Measurements from ENCODE around the gene DYNC2H1.

DYNC2H1 gene

DNA sequence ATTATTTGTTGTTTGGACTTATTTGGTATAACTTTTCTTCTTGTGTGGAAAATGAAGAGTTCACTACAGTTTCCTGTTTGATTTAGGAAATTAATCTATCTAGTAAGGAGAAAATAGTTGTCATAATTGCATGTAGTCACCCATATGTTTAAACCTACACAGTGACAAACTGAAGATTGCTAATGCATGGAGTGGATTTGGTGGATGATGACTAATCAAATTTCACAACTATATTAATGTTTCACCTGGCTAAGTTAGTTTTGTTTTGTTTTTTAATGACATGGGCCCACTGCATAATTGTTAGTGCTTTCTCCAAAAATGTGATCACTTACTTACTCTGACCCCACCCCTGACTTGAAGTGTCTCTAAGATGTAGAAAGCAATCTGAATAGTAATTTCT is 170.6 kb downstream of the DYNC2H1 start:
- TF ChIP-seq CTCF (IDR thresholded peaks at IDR 0.05), result no peak
- Histone ChIP-seq H3K4me1 (ENCODE audit: control insufficient read depth in 1 of 2, insufficient read depth in 1 of 2, low read depth in 1 of 2, low read length in 1 of 2) (no peaks in the 10 kb centered on the region), H3K27me3 (no peaks in the 10 kb centered on the region), H3K4me3 (ENCODE audit: low read depth in 1 of 2, low read length in 1 of 2) (no peak overlapping the region), H3K9me3 (no peaks in the 10 kb centered on the region), H3K27ac (no peak overlapping the region), H3K36me3 (no peaks in the 10 kb centered on the region)

GRCh38 chr11:103281301-103281700 is 172.1 kb downstream of the DYNC2H1 start:
- Histone ChIP-seq H3K9me3 (no peaks in the 10 kb centered on the region), H3K27ac (no peak overlapping the region), H3K4me1 (ENCODE audit: control insufficient read depth in 1 of 2, insufficient read depth in 1 of 2, low read depth in 1 of 2, low read length in 1 of 2) (no peaks in the 10 kb centered on the region), H3K27me3 (no peaks in the 10 kb centered on the region), H3K4me3 (ENCODE audit: low read depth in 1 of 2, low read length in 1 of 2) (no peak overlapping the region), H3K36me3 (no peaks in the 10 kb centered on the region)
- TF ChIP-seq CTCF (IDR thresholded peaks at IDR 0.05), result no peak

- Histone ChIP-seq H3K4me3 (ENCODE audit: low read depth in 1 of 2, low read length in 1 of 2) (no peak overlapping the region), H3K27ac (no peak overlapping the region), H3K9me3 (no peaks in the 10 kb centered on the region), H3K4me1 (ENCODE audit: control insufficient read depth in 1 of 2, insufficient read depth in 1 of 2, low read depth in 1 of 2, low read length in 1 of 2) (no peaks in the 10 kb centered on the region), H3K36me3 (no peaks in the 10 kb centered on the region), H3K27me3 (no peaks in the 10 kb centered on the region)
- no peak for TF ChIP-seq CTCF (IDR thresholded peaks at IDR 0.05)
Measured at GRCh38 chr11:103284260-103284659, 175.0 kb downstream of the DYNC2H1 start.

- Histone ChIP-seq H3K4me3 (ENCODE audit: low read depth in 1 of 2, low read length in 1 of 2) (no peak overlapping the region), H3K27ac (no peak overlapping the region), H3K9me3 (peaks cover 3% of the 10 kb centered on the region), H3K4me1 (ENCODE audit: control insufficient read depth in 1 of 2, insufficient read depth in 1 of 2, low read depth in 1 of 2, low read length in 1 of 2) (no peaks in the 10 kb centered on the region), H3K27me3 (no peaks in the 10 kb centered on the region), H3K36me3 (no peaks in the 10 kb centered on the region)
- no peak for TF ChIP-seq CTCF (IDR thresholded peaks at IDR 0.05)
Measured at GRCh38 chr11:103294516-103294915, 185.3 kb downstream of the DYNC2H1 start.

DNA sequence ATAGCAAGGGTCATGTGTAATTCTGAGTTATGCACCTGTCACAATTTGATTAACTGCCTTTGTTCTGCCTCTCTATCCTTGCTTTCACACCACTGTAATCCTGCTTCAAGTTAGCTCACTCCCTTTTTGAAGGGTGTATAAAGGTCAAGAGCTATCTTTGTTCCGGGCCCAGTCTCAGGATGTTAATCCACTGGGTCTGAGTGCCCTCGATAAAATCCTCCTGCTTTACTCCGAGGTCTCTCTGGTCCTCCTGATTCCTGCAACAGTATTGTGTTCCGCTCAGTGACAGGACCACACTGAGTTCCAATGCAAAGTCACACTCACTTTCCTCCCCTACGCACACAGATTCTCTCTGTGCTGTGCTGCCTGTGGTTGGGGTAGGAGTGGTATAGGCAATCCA is 186.5 kb downstream of the DYNC2H1 start:
- H3K36me3 ChIP-seq, result no peaks in the 10 kb centered on the region
- no peaks in the 10 kb centered on the region for H3K27me3 ChIP-seq
- H3K4me3 ChIP-seq (ENCODE audit: low read depth in 1 of 2, low read length in 1 of 2), result no peak overlapping the region
- TF ChIP-seq CTCF (IDR thresholded peaks at IDR 0.05), result no peak
- H3K4me1 ChIP-seq (ENCODE audit: control insufficient read depth in 1 of 2, insufficient read depth in 1 of 2, low read depth in 1 of 2, low read length in 1 of 2), result no peaks in the 10 kb centered on the region
- peaks cover 3% of the 10 kb centered on the region for H3K9me3 ChIP-seq
- H3K27ac ChIP-seq, result no peak overlapping the region

- Histone ChIP-seq H3K9me3 (peaks cover 3% of the 10 kb centered on the region), H3K36me3 (no peaks in the 10 kb centered on the region), H3K4me1 (ENCODE audit: control insufficient read depth in 1 of 2, insufficient read depth in 1 of 2, low read depth in 1 of 2, low read length in 1 of 2) (no peaks in the 10 kb centered on the region), H3K27ac (no peak overlapping the region), H3K27me3 (no peaks in the 10 kb centered on the region), H3K4me3 (ENCODE audit: low read depth in 1 of 2, low read length in 1 of 2) (no peak overlapping the region)
- TF ChIP-seq CTCF (IDR thresholded peaks at IDR 0.05), result no peak
Measured at GRCh38 chr11:103297900-103298299, 188.7 kb downstream of the DYNC2H1 start.

All from neutrophil (primary cell).